Transverse colon (tissue), 4 donors: ENCODE results near the gene STAT3. TPM values are rescaled to one million over a fixed set of nuclear protein-coding genes. Genes with fewer than 3 reads are reported as not detected.
"Not testable (repeated sequence)": the region's sequence is repeated elsewhere in the genome, so short reads cannot be mapped to it uniquely, and the experiment has no call there.

Source experiments
- DNase-seq: peaks from one replicate; pipeline ENCODE4 v3.0.0-alpha.2; 2019
- H3K27ac ChIP-seq, 4 donors: fragments of 200-600 bp; sonication (generic); 2 replicates each; pipeline ENCODE4 v1.5.1; 2016 to 2018; ENCODE audit warnings: inconsistent platforms in 4 of 4
- H3K27me3 ChIP-seq: fragments of 200-600 bp; sonication (generic); 2 replicates; pipeline ENCODE4 v1.5.1; 2017; ENCODE audit warnings: inconsistent platforms
- H3K36me3 ChIP-seq, 4 donors: fragments of 200-600 bp; sonication (generic); 2 replicates each; pipeline ENCODE4 v1.5.1; 2017 to 2019; ENCODE audit warnings: inconsistent platforms in 4 of 4
- H3K4me1 ChIP-seq, 4 donors: fragments of 200-600 bp; sonication (generic); 2 replicates each; pipeline ENCODE4 v1.5.1; 2017 to 2020; ENCODE audit warnings: inconsistent platforms in 4 of 4
- H3K4me3 ChIP-seq, 4 donors: fragments of 200-600 bp; sonication (generic); 1 replicate in 1 of 4; 2 replicates in 3 of 4; pipeline versions ENCODE4 v1.5.1 to v1.6.1; 2017 to 2019; ENCODE audit warnings: inconsistent platforms in 4 of 4
- H3K9me3 ChIP-seq, 2 donors: fragments of 200-600 bp; sonication (generic); 2 replicates each; pipeline ENCODE4 v1.5.1; 2017 to 2019; ENCODE audit warnings: inconsistent platforms in 2 of 2
- EP300 ChIP-seq: sonication (generic); formaldehyde crosslinking; IDR thresholded peaks from one replicate; pipeline ENCODE4 v1.6.1; 2017; ENCODE audit warnings: antibody characterized with exemption, low read depth
- POLR2A ChIP-seq: fragments of 450-650 bp; IDR thresholded peaks from one replicate; pipeline ENCODE4 v1.6.1; 2016; ENCODE audit warnings: antibody characterized with exemption, mild to moderate bottlenecking, moderate library complexity
- POLR2AphosphoS5 ChIP-seq, 3 donors: sonication (generic); formaldehyde crosslinking; IDR thresholded peaks; one replicate each; pipeline ENCODE4 v1.6.1; 2016; ENCODE audit warnings: antibody characterized with exemption in 3 of 3
- WGBS, 2 donors: methylation state at CpG; one replicate each; pipeline ENCODE4 v1.1.5; 2018; ENCODE audit warnings: low coverage in 1 of 2; 5-methylcytosine and 5-hydroxymethylcytosine counted together
- in situ Hi-C, 4 donors: fragments of 200-750 bp; cut with MboI; loops; one replicate each; pipeline versions ENCODE4 v1.15.0 to v1.15.1; 2017; ENCODE audit warnings: low sequenced_read_pairs in 3 of 4, low pct_ligation_motif_present in 1 of 4, low pct_unique_long_range_greater_than_20kb in 1 of 4
- intact Hi-C: fragments of 100-400 bp; cut with DNase I; formaldehyde crosslinking; loops from one replicate; pipeline ENCODE4 v1.15.1; 2023; ENCODE audit warnings: low total_unique reads
- total RNA-seq, 4 donors: library from RNA; depleted of rRNA; stranded (reverse); fragments of >200 nt; gene quantifications; one replicate each; pipeline ENCODE4 v1.1.0, GENCODE V29; 2016
- TF ChIP-seq, protein P1 (sequence below), 5 experiments: fragments of 200-600 bp in 3 of 5; fragments of 450-650 bp in 2 of 5; sonication (generic) in 3 of 5; IDR thresholded peaks; 1 replicate in 2 of 5; 2 replicates in 3 of 5; pipeline ENCODE4 v1.5.1; 2016 to 2017; ENCODE audit warnings: antibody characterized with exemption in 5 of 5, inconsistent platforms in 3 of 5, mild to moderate bottlenecking in 2 of 5, moderate library complexity in 1 of 5

The STAT3 gene
- total RNA-seq, 4 donors from 2014 or later = 110 to 156 (median 130) TPM

DNA sequence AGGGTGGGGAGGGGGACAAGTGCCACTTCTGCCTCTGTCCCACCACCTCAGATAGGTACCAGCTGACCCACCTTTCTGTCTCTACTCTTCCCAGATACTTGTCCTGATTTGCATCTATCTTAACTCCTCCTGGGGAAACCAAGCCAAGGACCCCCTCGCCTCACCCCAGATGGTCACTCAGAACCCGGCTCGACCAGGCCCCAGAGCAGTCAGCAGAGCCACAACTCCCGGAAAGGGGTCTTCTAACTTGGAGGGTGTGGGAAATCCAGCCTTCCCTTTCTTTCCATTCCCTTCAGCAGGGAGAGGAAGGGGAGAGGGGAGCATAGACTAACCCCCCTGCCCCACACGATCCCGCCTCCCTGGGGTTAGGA is 32.9 kb upstream of the STAT3 start:
- in situ Hi-C loops = loop anchor here in 1 of 4 donors (25.0 kb wide), 1 partner anchor 91 kb away; no protein-coding TSS in a partner anchor
- TF ChIP-seq POLR2AphosphoS5 (IDR thresholded peaks at IDR 0.05) (no peak), POLR2A (no peak), EP300 (no peak)
- TF ChIP-seq, protein P1, sequence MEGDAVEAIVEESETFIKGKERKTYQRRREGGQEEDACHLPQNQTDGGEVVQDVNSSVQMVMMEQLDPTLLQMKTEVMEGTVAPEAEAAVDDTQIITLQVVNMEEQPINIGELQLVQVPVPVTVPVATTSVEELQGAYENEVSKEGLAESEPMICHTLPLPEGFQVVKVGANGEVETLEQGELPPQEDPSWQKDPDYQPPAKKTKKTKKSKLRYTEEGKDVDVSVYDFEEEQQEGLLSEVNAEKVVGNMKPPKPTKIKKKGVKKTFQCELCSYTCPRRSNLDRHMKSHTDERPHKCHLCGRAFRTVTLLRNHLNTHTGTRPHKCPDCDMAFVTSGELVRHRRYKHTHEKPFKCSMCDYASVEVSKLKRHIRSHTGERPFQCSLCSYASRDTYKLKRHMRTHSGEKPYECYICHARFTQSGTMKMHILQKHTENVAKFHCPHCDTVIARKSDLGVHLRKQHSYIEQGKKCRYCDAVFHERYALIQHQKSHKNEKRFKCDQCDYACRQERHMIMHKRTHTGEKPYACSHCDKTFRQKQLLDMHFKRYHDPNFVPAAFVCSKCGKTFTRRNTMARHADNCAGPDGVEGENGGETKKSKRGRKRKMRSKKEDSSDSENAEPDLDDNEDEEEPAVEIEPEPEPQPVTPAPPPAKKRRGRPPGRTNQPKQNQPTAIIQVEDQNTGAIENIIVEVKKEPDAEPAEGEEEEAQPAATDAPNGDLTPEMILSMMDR (IDR thresholded peaks at IDR 0.05) = no peak
- no peak for DNase-seq
- Histone ChIP-seq H3K27me3 (peaks cover 32% of the 10 kb centered on the region), H3K36me3 (no peaks in the 10 kb centered on the region), H3K4me3 (peak overlapping the region; percentile 60 to 72 (median 70)), H3K27ac (peak overlapping the region; percentile 87 to 96 (median 94)), H3K9me3 (no peaks in the 10 kb centered on the region), H3K4me1 (peaks cover 0 to 51% (median 25%) of the 10 kb centered on the region in 4 donors)
- 36% methylated on average over 6 of the region's 6 CpGs; no CpG with 5 or more reads in 1 of the 2 donors for WGBS, 2 donors
- intact Hi-C loops = loop anchor here (10.0 kb wide), 1 partner anchor 104 kb away; no protein-coding TSS in a partner anchor

DNA sequence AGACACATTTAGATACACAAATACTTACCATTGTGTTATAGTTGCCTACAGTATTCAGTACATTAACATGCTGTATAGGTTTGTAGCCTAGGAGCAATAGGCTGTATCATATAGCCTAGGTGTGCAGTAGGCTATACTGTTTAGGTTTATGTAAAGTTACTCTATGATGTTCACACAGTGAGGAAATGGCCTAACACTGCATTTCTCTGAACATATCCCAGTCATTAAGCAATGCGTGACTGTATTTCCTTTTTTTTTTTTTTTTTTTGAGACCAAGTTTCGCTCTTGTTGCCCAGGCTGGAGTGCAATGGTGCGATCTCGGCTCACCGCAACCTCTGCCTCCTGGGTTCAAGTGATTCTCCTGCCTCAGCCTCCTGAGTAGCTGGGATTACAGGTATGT is 29.7 kb upstream of the STAT3 start:
- Histone ChIP-seq H3K27me3 (peaks cover 23% of the 10 kb centered on the region), H3K4me1 (peaks cover 3 to 65% (median 28%) of the 10 kb centered on the region in 4 donors), H3K27ac (peak overlapping the region in 2 of 4 donors; percentile 46 to 96)
- H3K4me3 ChIP-seq, DNase-seq, H3K9me3 ChIP-seq, H3K36me3 ChIP-seq, intact Hi-C loops: not testable (repeated sequence)
- in situ Hi-C loops = loop anchor here in 1 of 4 donors (25.0 kb wide), 1 partner anchor 94 kb away; no protein-coding TSS in a partner anchor
- 71 to 94% methylated on average over 1 to 5 of the region's 5 CpGs for WGBS, 2 donors

DNA sequence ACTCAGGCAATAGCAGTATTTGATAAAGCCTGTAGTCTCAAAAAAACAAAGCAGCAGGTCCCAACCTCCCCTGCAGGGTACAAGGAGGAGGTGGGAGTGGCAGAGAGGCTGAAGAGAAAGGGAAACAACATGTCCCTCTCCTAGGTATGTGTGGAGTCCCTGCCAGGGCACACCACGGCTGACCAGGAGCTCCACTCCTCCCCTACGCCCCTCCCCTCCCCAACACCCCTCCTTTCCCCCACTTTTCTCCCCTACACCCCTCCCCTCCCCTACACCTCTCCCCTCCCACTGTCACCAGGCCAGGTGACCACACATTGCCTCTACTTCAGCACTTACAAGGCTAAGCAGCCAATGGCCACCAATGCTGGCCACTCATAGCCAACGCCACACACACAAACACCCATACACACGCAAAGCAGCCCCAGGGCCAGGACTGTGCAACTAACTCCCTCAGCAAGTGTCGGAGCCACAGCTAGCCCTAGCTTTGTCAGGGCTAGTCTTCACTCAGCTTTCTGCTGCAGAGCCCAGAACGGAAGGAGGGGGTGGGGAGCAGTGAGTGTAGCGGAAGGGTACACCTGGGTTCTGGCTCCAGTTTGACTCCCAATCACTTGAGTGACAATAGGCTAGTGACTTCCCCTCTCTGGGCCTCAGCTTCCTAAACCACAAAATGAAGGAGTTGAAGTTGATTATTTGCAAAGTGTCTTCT is 26.6 kb upstream of the STAT3 start:
- no peak for TF ChIP-seq POLR2AphosphoS5 (IDR thresholded peaks at IDR 0.05)
- TF ChIP-seq POLR2A = no peak
- TF ChIP-seq, protein P1 (IDR thresholded peaks at IDR 0.05) = no peak
- no peak for TF ChIP-seq EP300
- H3K27me3 ChIP-seq = no peaks in the 10 kb centered on the region
- DNase-seq = no peak
- peak overlapping the region; percentile 2 to 90 (median 54) for H3K27ac ChIP-seq
- 40 to 53% methylated on average over 2 to 7 of the region's 7 CpGs for whole genome bisulfite sequencing, 2 donors
- H3K4me3 ChIP-seq = no peak overlapping the region
- H3K36me3 ChIP-seq = no peaks in the 10 kb centered on the region
- intact Hi-C loops = no loop called here
- in situ Hi-C loops = loop anchor here in 1 of 4 donors (25.0 kb wide), 1 partner anchor 97 kb away; no protein-coding TSS in a partner anchor
- H3K9me3 ChIP-seq = no peaks in the 10 kb centered on the region
- peaks cover 18 to 54% (median 27%) of the 10 kb centered on the region in 4 donors for H3K4me1 ChIP-seq

DNA sequence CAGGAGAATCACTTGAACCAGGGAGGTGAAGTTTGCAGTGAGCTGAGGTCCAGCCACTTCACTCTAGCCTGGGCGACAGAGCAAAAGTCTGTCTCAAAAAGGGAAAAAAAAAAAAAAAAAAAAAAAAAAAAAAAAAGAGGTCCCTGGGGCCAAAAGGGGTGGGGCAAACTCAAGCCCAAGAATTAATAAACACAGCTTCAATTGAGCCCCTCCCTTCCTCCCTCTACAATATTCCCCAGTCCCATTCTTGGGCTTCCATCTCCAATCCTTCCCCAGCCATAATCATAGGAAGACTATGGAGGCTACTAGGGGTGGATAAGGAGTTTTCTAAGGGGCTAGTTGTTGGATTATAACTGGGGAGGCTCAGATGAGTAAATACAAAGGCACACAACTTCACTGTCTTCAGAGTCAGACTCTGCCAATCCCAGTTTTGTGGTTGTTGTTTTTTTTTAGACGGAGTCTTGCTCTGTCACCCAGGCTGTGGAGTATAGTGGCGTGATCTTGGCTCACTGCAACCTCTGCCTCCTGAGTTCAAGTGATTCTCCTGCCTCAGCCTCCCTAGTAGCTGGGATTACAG is 25.3 kb upstream of the STAT3 start:
- 68 to 100% methylated on average over 1 to 3 of the region's 3 CpGs for WGBS, 2 donors
- intact Hi-C loops = no loop called here
- TF ChIP-seq EP300 = no peak
- TF ChIP-seq POLR2A = no peak
- TF ChIP-seq, protein P1 (IDR thresholded peaks at IDR 0.05) = no peak
- no peak for TF ChIP-seq POLR2AphosphoS5 (IDR thresholded peaks at IDR 0.05)
- Histone ChIP-seq H3K36me3 (no peaks in the 10 kb centered on the region), H3K9me3 (no peaks in the 10 kb centered on the region), H3K4me1 (peaks cover 22 to 58% (median 37%) of the 10 kb centered on the region in 4 donors), H3K27me3 (no peaks in the 10 kb centered on the region), H3K27ac (peak overlapping the region; percentile 2 to 90 (median 63)), H3K4me3 (no peak overlapping the region)
- DNase-seq = no peak
- in situ Hi-C loops = loop anchor here in 1 of 4 donors (25.0 kb wide), 1 partner anchor 99 kb away; no protein-coding TSS in a partner anchor
